ENCODE results near the gene CYP4F2. TPM values are rescaled to one million over a fixed set of nuclear protein-coding genes. Genes with fewer than 3 reads are reported as not detected.
"Not testable (repeated sequence)": the region's sequence is repeated elsewhere in the genome, so short reads cannot be mapped to it uniquely, and the experiment has no call there.

CYP4F2 gene
- total RNA-seq, 6 experiments from 2014 or later = 151 to 228 (median 173) TPM

- no peaks in the 10 kb centered on the region for H3K36me3 ChIP-seq
- TF ChIP-seq POLR2A (IDR thresholded peaks at IDR 0.05) (no peak), CTCF (IDR thresholded peaks at IDR 0.05) (no peak)
- H3K4me1 ChIP-seq = no peaks in the 10 kb centered on the region
- WGBS (ENCODE audit: insufficient coverage, low coverage, low lambda C conversion rate, missing lambda C conversion rate) = 72% methylated on average over 10 of the region's 10 CpGs
- no peaks in the 10 kb centered on the region for H3K27me3 ChIP-seq
- no peak overlapping the region for H3K27ac ChIP-seq
- H3K4me3 ChIP-seq = no peak overlapping the region
- no peaks in the 10 kb centered on the region for H3K9me3 ChIP-seq
- ATAC-seq (no peak), DNase-seq (no peak)
- intact Hi-C loops (cut with DNase I) = no loop called here
Observed at GRCh38 chr19:15829306-15829698, 68.6 kb downstream of the CYP4F2 start.

GRCh38 chr19:15828611-15829305 is 69.1 kb downstream of the CYP4F2 start:
- not testable (repeated sequence) for H3K36me3 ChIP-seq
- 64% methylated on average over 9 of the region's 13 CpGs for WGBS (ENCODE audit: insufficient coverage, low coverage, low lambda C conversion rate, missing lambda C conversion rate)

GRCh38 chr19:15828121-15828610 is 69.7 kb downstream of the CYP4F2 start:
- no peaks in the 10 kb centered on the region for H3K36me3 ChIP-seq
- intact Hi-C loops (cut with DNase I) = no loop called here
- H3K4me3 ChIP-seq = no peak overlapping the region
- WGBS (ENCODE audit: insufficient coverage, low coverage, low lambda C conversion rate, missing lambda C conversion rate) = 77% methylated on average over 4 of the region's 7 CpGs
- no peaks in the 10 kb centered on the region for H3K9me3 ChIP-seq
- no peaks in the 10 kb centered on the region for H3K27me3 ChIP-seq
- ATAC-seq (no peak), DNase-seq (no peak)
- H3K27ac ChIP-seq = no peak overlapping the region
- TF ChIP-seq POLR2A (IDR thresholded peaks at IDR 0.05) (no peak), CTCF (IDR thresholded peaks at IDR 0.05) (no peak)
- no peaks in the 10 kb centered on the region for H3K4me1 ChIP-seq

More at GRCh38 chr19:15828611-15829305, 69.1 kb downstream of the CYP4F2 start:
- H3K27ac ChIP-seq; intact Hi-C loops (cut with DNase I); ATAC-seq; H3K4me3 ChIP-seq; H3K9me3 ChIP-seq; DNase-seq; H3K27me3 ChIP-seq; H3K4me1 ChIP-seq: not testable (repeated sequence)

Small RNA genes lying within 50 kb of the gene (small RNA-seq; reads per million reads assigned to genes)
- 0 reads per million in 2 experiments for gene CYP4F36P

Other genes starting within 250 kb of the CYP4F2 start
- 10 to 100 TPM; 21.9 to 95.5 (median 45.3) TPM for gene CYP4F12, start 225.0 kb downstream of the CYP4F2 start, total RNA-seq
- not detected for gene OR10H2, start 170.1 kb downstream of the CYP4F2 start, total RNA-seq
- not detected for gene OR10H3, start 160.1 kb downstream of the CYP4F2 start, total RNA-seq
- not detected for gene OR10H5, start 110.4 kb downstream of the CYP4F2 start, total RNA-seq
- not detected for gene OR10H1, start 82.4 kb downstream of the CYP4F2 start, total RNA-seq
- 10 to 100 TPM; 55.3 to 95.8 (median 84.5) TPM for gene CYP4F11, start 36.5 kb upstream of the CYP4F2 start, total RNA-seq
- not detected for gene OR10H4, start 50.9 kb upstream of the CYP4F2 start, total RNA-seq
- 10 to 100 TPM; 13.7 to 90.2 (median 45.6) TPM for gene TPM4, start 178.4 kb upstream of the CYP4F2 start, total RNA-seq
- gene RAB8A, start 213.8 kb upstream of the CYP4F2 start, total RNA-seq = 10 to 100 TPM; 59.5 to 88.4 (median 72.5) TPM
- 1 to 10 TPM in 1 of 6 experiments, under 1 TPM in 5; 0.26 to 1.7 (median 0.48) TPM for gene HSH2D, start 245.6 kb upstream of the CYP4F2 start, total RNA-seq